HFFc6 (cell line): Measurements from ENCODE around the gene SPOCD1. TPM values are rescaled to one million over a fixed set of nuclear protein-coding genes. Genes with fewer than 3 reads are reported as not detected.

Experiments used
- DNase-seq: peaks from one replicate; pipeline ENCODE4 v3.0.0-alpha.2; 2018
- H3K27ac Mint-ChIP-seq: 2 replicates; pipeline ENCODE4 v1.8.0; 2020; ENCODE audit warnings: mild to moderate bottlenecking, mixed read lengths
- H3K27me3 Mint-ChIP-seq: 2 replicates; pipeline ENCODE4 v1.8.0; 2021; ENCODE audit warnings: mild to moderate bottlenecking, moderate library complexity, mixed read lengths; ENCODE audit not compliant: insufficient read depth
- H3K36me3 Mint-ChIP-seq: 2 replicates; pipeline ENCODE4 v1.8.0; 2021; ENCODE audit warnings: low read depth, mixed read lengths
- H3K4me1 Mint-ChIP-seq: 2 replicates; pipeline ENCODE4 v1.8.0; 2020; ENCODE audit warnings: low read depth, mixed read lengths
- H3K4me3 Mint-ChIP-seq: 2 replicates; pipeline ENCODE4 v1.8.0; 2020; ENCODE audit warnings: mild to moderate bottlenecking, moderate library complexity, mixed read lengths
- H3K9me3 Mint-ChIP-seq: 2 replicates; pipeline ENCODE4 v1.8.0; 2020; ENCODE audit warnings: mild to moderate bottlenecking, mixed read lengths
- total RNA-seq, 6 experiments: library from RNA; stranded (reverse); fragmentation: NEBNext Ultra II Directional; extraction: Animal tissue kit (Norgen Biotek cat#: 25700); gene quantifications; 2 replicates in 1 of 6; 3 replicates in 5 of 6; pipeline ENCODE4 v1.2.3, GENCODE V29; 2021
- TF ChIP-seq, protein P1 (sequence below): fragments of 200-600 bp; sonication (generic); IDR thresholded peaks from 2 replicates; pipeline ENCODE4 v1.5.0; 2021; ENCODE audit warnings: antibody characterized with exemption, mild to moderate bottlenecking

Gene SPOCD1
- total RNA-seq, 6 experiments from 2014 or later, result 33.7 to 40.4 (median 35.8) TPM

- DNase-seq, result peak; percentile 86
- Mint-ChIP-seq H3K9me3 (no peaks in the 10 kb centered on the region), H3K27me3 (no peaks in the 10 kb centered on the region; the same call in 1 of the 2 replicates), H3K4me3 (peak overlapping the region; percentile 90), H3K4me1 (peaks cover 36% of the 10 kb centered on the region), H3K27ac (peak overlapping the region; percentile 97), H3K36me3 (no peaks in the 10 kb centered on the region)
- TF ChIP-seq, protein P1, sequence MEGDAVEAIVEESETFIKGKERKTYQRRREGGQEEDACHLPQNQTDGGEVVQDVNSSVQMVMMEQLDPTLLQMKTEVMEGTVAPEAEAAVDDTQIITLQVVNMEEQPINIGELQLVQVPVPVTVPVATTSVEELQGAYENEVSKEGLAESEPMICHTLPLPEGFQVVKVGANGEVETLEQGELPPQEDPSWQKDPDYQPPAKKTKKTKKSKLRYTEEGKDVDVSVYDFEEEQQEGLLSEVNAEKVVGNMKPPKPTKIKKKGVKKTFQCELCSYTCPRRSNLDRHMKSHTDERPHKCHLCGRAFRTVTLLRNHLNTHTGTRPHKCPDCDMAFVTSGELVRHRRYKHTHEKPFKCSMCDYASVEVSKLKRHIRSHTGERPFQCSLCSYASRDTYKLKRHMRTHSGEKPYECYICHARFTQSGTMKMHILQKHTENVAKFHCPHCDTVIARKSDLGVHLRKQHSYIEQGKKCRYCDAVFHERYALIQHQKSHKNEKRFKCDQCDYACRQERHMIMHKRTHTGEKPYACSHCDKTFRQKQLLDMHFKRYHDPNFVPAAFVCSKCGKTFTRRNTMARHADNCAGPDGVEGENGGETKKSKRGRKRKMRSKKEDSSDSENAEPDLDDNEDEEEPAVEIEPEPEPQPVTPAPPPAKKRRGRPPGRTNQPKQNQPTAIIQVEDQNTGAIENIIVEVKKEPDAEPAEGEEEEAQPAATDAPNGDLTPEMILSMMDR, result peak; percentile 88
These were observed 26.4 kb downstream of the SPOCD1 start for GRCh38 chr1:31789259-31790065.

GRCh38 chr1:31788825-31789256 lies 27.0 kb downstream of the SPOCD1 start:
- Mint-ChIP-seq H3K36me3 (no peaks in the 10 kb centered on the region), H3K27me3 (no peaks in the 10 kb centered on the region; the same call in 1 of the 2 replicates), H3K9me3 (no peaks in the 10 kb centered on the region), H3K4me3 (peak overlapping the region; percentile 90), H3K27ac (peak overlapping the region; percentile 97), H3K4me1 (peaks cover 36% of the 10 kb centered on the region)
- peak; percentile 68 for DNase-seq
- TF ChIP-seq, protein P1, result no peak

- H3K9me3 Mint-ChIP-seq, result no peaks in the 10 kb centered on the region
- H3K4me1 Mint-ChIP-seq, result peaks cover 36% of the 10 kb centered on the region
- H3K36me3 Mint-ChIP-seq, result no peaks in the 10 kb centered on the region
- peak overlapping the region; percentile 97 for H3K27ac Mint-ChIP-seq
- peak; percentile 91 for DNase-seq
- peak overlapping the region; percentile 90 for H3K4me3 Mint-ChIP-seq
- TF ChIP-seq, protein P1, result no peak
- H3K27me3 Mint-ChIP-seq, result no peaks in the 10 kb centered on the region; the same call in 1 of the 2 replicates
These were observed 27.5 kb downstream of the SPOCD1 start for GRCh38 chr1:31788138-31788824.

- TF ChIP-seq, protein P1, result no peak
- no peak for DNase-seq
- no peaks in the 10 kb centered on the region for H3K36me3 Mint-ChIP-seq
- peak overlapping the region; percentile 97 for H3K27ac Mint-ChIP-seq
- H3K4me3 Mint-ChIP-seq, result peak overlapping the region; percentile 90
- H3K9me3 Mint-ChIP-seq, result no peaks in the 10 kb centered on the region
- H3K4me1 Mint-ChIP-seq, result peaks cover 36% of the 10 kb centered on the region
- no peaks in the 10 kb centered on the region for H3K27me3 Mint-ChIP-seq
These were observed 28.1 kb downstream of the SPOCD1 start for GRCh38 chr1:31787786-31788137.

DNA sequence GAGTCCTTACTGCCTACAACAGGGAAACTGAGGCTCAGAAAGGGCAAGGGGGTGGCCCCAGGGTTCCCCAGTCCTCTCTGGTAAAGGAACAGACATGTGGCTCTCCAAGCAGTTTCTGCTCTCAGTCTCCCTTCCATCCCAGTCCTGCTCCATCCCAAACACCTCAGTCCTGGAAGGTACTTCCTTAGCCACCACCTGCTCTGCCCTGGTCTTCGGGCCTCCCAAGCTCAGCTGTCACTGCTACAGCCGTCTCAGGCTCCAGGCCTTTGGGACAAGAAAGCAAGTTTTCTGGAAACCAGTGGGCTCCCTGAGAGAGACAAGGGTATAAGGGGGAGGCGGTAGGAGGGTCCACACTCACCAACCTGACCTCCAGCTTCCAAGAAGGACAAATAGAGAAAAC lies 28.6 kb downstream of the SPOCD1 start:
- no peak for DNase-seq
- TF ChIP-seq, protein P1, result no peak
- peak overlapping the region; percentile 97 for H3K27ac Mint-ChIP-seq
- H3K4me1 Mint-ChIP-seq, result peaks cover 36% of the 10 kb centered on the region
- no peaks in the 10 kb centered on the region for H3K36me3 Mint-ChIP-seq
- H3K27me3 Mint-ChIP-seq, result no peaks in the 10 kb centered on the region
- peak overlapping the region; percentile 90; the same call in 1 of the 2 replicates for H3K4me3 Mint-ChIP-seq
- no peaks in the 10 kb centered on the region for H3K9me3 Mint-ChIP-seq
